ENCODE data around the gene TEX51. TPM values are rescaled to one million over a fixed set of nuclear protein-coding genes. Genes with fewer than 3 reads are reported as not detected.

The TEX51 gene
- total and polyA plus RNA-seq, 8 donors, result not detected

DNA sequence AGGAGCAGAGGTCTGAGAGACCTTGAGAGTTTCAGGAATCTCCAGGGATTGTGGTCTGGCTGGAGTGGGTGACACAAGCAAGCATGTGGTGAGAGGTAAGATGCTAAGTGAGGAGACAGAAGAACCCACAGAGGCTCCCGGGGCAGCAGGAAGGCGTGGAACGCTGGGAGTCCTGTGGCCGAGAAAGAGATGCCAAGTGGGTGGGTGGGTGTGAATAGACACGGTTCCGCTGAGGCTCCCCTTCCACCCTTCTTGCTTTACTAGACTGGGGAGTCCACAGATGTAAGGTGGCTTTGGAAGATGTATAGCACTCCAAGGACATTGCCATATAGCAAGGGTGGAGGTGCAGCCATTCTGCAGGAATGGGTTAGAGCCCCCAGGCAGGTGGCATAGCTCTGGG is 4.2 kb downstream of the TEX51 start:
- no peak for ATAC-seq
- Histone ChIP-seq H3K9me3 (no peaks in the 10 kb centered on the region), H3K27ac (no peak overlapping the region), H3K4me3 (no peak overlapping the region), H3K36me3 (no peaks in the 10 kb centered on the region), H3K27me3 (no peaks in the 10 kb centered on the region), H3K4me1 (no peaks in the 10 kb centered on the region)
- peak in 1 of 6 donors; percentile 28 for DNase-seq
- FAIRE-seq, result no peak
- TF ChIP-seq, protein P1, sequence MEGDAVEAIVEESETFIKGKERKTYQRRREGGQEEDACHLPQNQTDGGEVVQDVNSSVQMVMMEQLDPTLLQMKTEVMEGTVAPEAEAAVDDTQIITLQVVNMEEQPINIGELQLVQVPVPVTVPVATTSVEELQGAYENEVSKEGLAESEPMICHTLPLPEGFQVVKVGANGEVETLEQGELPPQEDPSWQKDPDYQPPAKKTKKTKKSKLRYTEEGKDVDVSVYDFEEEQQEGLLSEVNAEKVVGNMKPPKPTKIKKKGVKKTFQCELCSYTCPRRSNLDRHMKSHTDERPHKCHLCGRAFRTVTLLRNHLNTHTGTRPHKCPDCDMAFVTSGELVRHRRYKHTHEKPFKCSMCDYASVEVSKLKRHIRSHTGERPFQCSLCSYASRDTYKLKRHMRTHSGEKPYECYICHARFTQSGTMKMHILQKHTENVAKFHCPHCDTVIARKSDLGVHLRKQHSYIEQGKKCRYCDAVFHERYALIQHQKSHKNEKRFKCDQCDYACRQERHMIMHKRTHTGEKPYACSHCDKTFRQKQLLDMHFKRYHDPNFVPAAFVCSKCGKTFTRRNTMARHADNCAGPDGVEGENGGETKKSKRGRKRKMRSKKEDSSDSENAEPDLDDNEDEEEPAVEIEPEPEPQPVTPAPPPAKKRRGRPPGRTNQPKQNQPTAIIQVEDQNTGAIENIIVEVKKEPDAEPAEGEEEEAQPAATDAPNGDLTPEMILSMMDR (IDR thresholded peaks at IDR 0.05), result no peak
- intact Hi-C loops (cut with DNase I), result no loop called here
- 78 to 93% methylated on average over 6 of the region's 6 CpGs for WGBS, 2 donors

DNA sequence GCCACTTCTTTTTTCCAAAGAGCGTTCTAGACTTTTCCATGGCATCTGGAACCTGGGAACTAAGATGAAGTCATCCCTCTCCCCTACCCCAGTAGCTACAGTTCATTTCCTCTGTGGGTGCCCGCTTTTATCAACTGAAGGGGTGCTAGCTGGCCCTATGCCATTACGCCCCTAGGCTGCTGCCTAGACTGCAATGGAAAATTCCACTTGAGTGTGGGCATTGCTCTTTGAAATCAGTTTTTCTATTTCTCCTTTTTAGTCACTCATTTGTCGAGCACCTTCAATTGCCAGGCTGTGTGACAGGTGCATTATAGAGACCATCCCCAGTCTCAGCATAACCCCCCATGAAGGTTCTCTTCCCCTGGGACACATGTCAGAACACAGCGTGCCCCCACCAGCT is 7.3 kb downstream of the TEX51 start:
- WGBS, 2 donors, result 65 to 73% methylated on average over 5 of the region's 5 CpGs
- no peak overlapping the region for H3K4me3 ChIP-seq
- DNase-seq (peak in 1 of 6 donors; percentile 1), ATAC-seq (no peak), FAIRE-seq (no peak)
- H3K36me3 ChIP-seq, result no peaks in the 10 kb centered on the region
- H3K4me1 ChIP-seq, result no peaks in the 10 kb centered on the region
- no peaks in the 10 kb centered on the region for H3K9me3 ChIP-seq
- no peak overlapping the region for H3K27ac ChIP-seq
- intact Hi-C loops (cut with DNase I), result no loop called here
- no peaks in the 10 kb centered on the region for H3K27me3 ChIP-seq
- TF ChIP-seq, protein P1 (IDR thresholded peaks at IDR 0.05), result no peak

DNA sequence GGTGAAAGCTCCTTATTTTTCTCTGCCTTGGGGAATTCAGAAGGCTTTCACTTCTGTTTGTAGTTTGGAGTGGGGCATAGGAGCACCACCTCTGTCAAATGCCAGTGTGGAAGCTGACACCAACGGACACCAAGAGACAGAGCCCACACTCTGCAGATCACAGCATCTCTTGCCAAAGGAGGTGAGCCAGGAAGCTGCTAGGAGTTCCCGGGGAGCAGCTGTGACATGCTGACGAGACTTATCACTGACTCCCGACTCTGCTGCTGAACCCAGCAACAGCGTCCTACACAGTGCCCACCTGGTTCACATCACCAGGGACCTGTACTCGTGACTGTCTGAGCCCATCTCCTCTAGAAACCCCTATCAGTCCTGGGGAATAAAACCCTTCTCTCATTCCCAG is 8.1 kb downstream of the TEX51 start:
- H3K4me1 ChIP-seq, result no peaks in the 10 kb centered on the region
- 42 to 56% methylated on average over 6 of the region's 6 CpGs for WGBS, 2 donors
- intact Hi-C loops (cut with DNase I), result no loop called here
- no peak overlapping the region for H3K4me3 ChIP-seq
- TF ChIP-seq, protein P1 (IDR thresholded peaks at IDR 0.05), result no peak
- H3K9me3 ChIP-seq, result no peaks in the 10 kb centered on the region
- H3K27me3 ChIP-seq, result no peaks in the 10 kb centered on the region
- H3K27ac ChIP-seq, result no peak overlapping the region
- DNase-seq (peak in 1 of 6 donors; percentile 3), ATAC-seq (no peak), FAIRE-seq (no peak)
- no peaks in the 10 kb centered on the region for H3K36me3 ChIP-seq

DNA sequence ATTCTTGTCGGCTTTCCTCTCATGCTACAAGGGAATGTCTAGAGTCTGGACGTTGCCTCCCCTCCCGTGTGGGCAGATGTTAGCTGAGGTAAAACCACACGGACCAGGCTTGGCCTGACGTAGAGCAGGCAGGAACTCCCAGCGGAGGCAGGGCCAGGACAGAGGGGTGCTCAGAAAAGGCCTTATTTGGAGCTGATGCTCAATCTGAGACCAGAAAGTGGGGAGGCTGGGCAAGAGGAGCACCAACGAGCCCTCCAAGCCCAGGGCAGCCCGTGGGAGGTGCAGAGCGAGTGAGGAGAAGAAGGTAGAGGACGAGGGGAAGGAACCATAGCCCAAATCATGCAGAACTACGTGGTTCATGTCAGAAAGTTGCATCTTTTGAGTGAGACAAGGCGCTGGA is 9.0 kb downstream of the TEX51 start:
- intact Hi-C loops (cut with DNase I), result no loop called here
- no peak overlapping the region for H3K27ac ChIP-seq
- ATAC-seq (no peak), FAIRE-seq (no peak), DNase-seq (peak in 1 of 6 donors; percentile 2)
- 58 to 65% methylated on average over 12 of the region's 12 CpGs for WGBS, 2 donors
- no peaks in the 10 kb centered on the region for H3K4me1 ChIP-seq
- TF ChIP-seq, protein P1 (IDR thresholded peaks at IDR 0.05), result no peak
- H3K36me3 ChIP-seq, result no peaks in the 10 kb centered on the region
- H3K27me3 ChIP-seq, result no peaks in the 10 kb centered on the region
- H3K4me3 ChIP-seq, result no peak overlapping the region
- H3K9me3 ChIP-seq, result no peaks in the 10 kb centered on the region

DNA sequence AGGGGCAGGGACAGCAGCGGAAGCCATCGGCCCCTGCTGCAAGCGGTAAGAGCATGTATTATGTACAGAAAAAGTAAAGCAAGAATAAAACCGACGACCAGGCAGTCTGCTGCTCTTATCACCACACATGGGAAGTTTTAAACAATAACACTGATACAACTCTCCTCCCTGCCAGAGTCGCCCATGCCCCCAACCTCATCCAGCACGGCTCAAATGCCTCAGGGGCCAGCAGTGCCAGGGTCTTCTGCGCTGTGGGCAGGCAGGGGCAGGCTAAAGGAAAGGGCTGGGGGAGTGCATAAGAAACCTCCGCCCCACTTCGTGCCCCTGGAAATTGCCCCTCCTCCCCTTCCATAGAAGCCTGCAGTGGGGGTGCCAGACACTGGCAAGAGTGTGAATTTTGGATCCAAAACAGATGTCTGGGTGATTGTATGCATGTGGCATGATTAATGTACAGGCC is 10.1 kb downstream of the TEX51 start:
- intact Hi-C loops (cut with DNase I), result no loop called here
- ATAC-seq, result no peak
- TF ChIP-seq, protein P1 (IDR thresholded peaks at IDR 0.05), result no peak
- Histone ChIP-seq H3K27ac (no peak overlapping the region), H3K4me3 (no peak overlapping the region), H3K27me3 (no peaks in the 10 kb centered on the region), H3K36me3 (no peaks in the 10 kb centered on the region), H3K9me3 (no peaks in the 10 kb centered on the region), H3K4me1 (no peaks in the 10 kb centered on the region)
- 52 to 54% methylated on average over 10 of the region's 10 CpGs for WGBS, 2 donors
- peak in 1 of 6 donors; percentile 1 for DNase-seq
- FAIRE-seq, result no peak

All from pancreas (tissue), 10 donors.